Effector memory CD8-positive, alpha-beta T cell (primary cell): ENCODE measurements around the gene HCCS.

Experiments used
- ATAC-seq: fragments of 150-1000 bp; cut with Tn5 transposase; replicated peaks from 2 replicates; pipeline ENCODE4 v1.10.0; 2021; ENCODE audit warnings: mild to moderate bottlenecking, moderate library complexity
- DNase-seq, 3 experiments: peaks; one replicate each; pipeline ENCODE4 v3.0.0; 2021
- H3K27ac Mint-ChIP-seq, 2 donors: one replicate each; pipeline ENCODE4 v1.8.0; 2022; ENCODE audit warnings: mild to moderate bottlenecking in 2 of 2, mixed read lengths in 2 of 2, moderate library complexity in 2 of 2
- H3K27me3 Mint-ChIP-seq, 2 donors: one replicate each; pipeline ENCODE4 v1.8.0; 2022; ENCODE audit warnings: mixed read lengths in 2 of 2
- H3K36me3 Mint-ChIP-seq: one replicate; pipeline ENCODE4 v1.8.0; 2022; ENCODE audit warnings: mild to moderate bottlenecking, moderate library complexity, mixed read lengths; ENCODE audit not compliant: insufficient read depth
- H3K4me1 Mint-ChIP-seq, 2 donors: one replicate each; pipeline ENCODE4 v1.8.0; 2022; ENCODE audit warnings: low read depth in 2 of 2, mixed read lengths in 2 of 2
- H3K4me3 Mint-ChIP-seq, 2 donors: one replicate each; pipeline ENCODE4 v1.8.0; 2022; ENCODE audit warnings: mild to moderate bottlenecking in 2 of 2, mixed read lengths in 2 of 2, moderate library complexity in 2 of 2
- H3K9me3 Mint-ChIP-seq, 2 donors: one replicate each; pipeline ENCODE4 v1.8.0; 2022; ENCODE audit warnings: mixed read lengths in 2 of 2
- total RNA-seq, 9 experiments: gene quantifications; one replicate each; lab custom pipeline; 2026; lab: John Stamatoyannopoulos, UW

HCCS gene
- 7.4 to 33.8 (median 17.4) reads per million in 9 experiments for total RNA-seq

DNA sequence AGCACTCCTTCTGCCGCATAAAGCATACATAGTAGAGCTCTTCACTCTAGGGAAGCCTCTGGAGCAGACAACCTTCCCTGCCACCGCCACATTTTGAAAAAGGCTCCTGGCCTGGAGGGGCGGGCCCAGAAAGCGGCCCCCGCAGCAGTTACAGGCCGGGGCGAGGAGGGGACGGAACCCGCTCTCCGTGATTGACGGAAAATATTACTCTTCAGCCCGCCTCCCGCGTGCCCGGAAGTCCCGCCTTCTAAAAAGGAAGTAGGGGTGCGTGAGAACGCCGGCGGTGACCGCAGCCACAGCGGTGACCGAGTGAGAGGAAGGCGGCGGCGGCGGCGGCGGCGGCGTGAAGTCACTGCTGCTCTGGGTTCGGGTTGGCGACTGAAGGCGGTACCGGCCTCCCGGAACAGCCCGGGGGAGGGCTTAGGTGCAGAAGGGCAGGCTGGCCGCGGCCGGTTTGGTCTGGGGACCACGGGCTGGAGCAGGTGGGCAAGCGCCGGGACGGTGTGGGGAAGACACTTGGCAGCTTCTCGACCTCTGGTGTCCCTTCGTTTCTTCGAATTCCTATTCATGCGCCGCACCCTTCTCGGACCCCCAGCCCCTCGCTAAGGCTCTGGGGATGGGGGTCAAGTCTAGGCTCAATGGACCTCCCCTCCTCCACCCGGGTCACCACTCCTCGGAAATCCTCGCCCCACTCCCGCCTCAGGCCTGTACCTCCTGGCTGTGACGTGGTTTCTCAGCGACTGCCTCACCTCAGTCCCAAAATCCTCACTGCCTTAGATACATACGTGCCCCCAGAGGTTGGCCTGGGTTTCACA, at the start of gene HCCS:
Gene HCCS (plus strand): TSS at position 296 of the 815 bp plus-strand sequence. CDS start 729 bp downstream, outside the sequence.
- Mint-ChIP-seq H3K9me3 (no peaks in the 10 kb centered on the region), H3K4me1 (peaks cover 12 to 18% of the 10 kb centered on the region in 2 donors), H3K4me3 (peak within 1 kb of the TSS in 1 of 2 donors; percentile 96), H3K27me3 (no peaks in the 10 kb centered on the region), H3K36me3 (peaks cover 27% of the 10 kb centered on the region), H3K27ac (peak within 1 kb of the TSS; percentile 95 to 98)
- DNase-seq: peak; percentile 78 to 80 (median 80)
- peak; percentile 88 for ATAC-seq

DNA sequence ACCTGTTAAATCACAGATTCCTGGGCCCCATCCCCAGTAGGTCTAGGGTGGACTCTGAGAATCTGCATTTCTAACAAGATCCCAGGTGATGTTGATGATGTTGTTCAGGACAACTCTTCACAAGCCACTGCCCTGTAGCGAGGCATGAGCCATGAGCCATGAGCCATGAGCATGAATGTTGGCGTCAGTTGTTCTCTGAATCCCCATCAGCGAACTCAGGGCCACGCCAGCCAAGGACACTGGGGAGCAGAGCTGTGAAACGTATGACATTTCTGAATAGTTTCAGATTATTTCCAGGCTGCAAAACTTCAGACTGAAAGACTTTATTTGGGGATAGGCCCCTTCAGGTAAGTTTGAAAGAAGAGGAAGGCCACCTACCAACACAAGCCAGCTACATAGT, 46.9 kb upstream of the HCCS start:
- Mint-ChIP-seq H3K27ac (no peak overlapping the region), H3K4me1 (no peaks in the 10 kb centered on the region), H3K4me3 (no peak overlapping the region), H3K9me3 (no peaks in the 10 kb centered on the region), H3K36me3 (no peaks in the 10 kb centered on the region), H3K27me3 (no peaks in the 10 kb centered on the region)
- ATAC-seq (no peak), DNase-seq (no peak)

DNA sequence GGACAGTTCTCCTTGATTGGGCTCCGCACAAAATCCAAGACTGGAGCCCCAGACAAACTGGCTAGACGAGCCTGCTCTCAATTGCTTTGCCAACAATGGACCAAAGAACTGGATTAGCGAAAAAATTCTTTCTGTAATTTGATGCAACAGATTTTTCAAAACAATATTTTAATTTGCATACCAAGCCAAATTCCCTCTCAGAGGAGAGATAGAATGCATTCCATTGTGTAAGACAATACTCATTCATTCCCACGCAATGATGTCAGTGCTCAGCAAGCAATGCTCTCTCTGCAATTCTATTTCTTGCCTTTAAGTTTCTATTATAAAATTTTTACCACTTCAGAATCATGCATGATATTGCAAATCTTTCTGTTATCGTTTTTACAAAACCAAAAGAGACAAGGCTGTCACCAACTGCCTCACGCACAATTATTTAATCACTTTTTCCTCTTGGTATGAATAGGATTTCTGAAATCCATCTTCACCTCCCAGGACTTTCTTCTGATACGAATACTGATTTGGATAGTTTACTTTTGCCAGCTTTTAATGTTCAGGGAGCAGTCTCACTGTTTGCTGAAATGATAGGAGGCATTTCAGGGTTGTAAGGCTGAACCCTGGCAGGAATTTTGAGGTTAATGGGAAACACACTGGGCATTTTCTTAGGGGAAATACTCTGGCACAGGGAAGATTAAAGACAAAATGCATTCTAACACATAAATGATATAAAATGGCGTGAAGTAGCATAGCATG, 46.1 kb upstream of the HCCS start:
- ATAC-seq (no peak), DNase-seq (no peak)
- H3K27ac Mint-ChIP-seq: no peak overlapping the region
- H3K4me1 Mint-ChIP-seq: no peaks in the 10 kb centered on the region
- no peaks in the 10 kb centered on the region for H3K36me3 Mint-ChIP-seq
- no peaks in the 10 kb centered on the region for H3K27me3 Mint-ChIP-seq
- no peak overlapping the region for H3K4me3 Mint-ChIP-seq
- no peaks in the 10 kb centered on the region for H3K9me3 Mint-ChIP-seq

DNA sequence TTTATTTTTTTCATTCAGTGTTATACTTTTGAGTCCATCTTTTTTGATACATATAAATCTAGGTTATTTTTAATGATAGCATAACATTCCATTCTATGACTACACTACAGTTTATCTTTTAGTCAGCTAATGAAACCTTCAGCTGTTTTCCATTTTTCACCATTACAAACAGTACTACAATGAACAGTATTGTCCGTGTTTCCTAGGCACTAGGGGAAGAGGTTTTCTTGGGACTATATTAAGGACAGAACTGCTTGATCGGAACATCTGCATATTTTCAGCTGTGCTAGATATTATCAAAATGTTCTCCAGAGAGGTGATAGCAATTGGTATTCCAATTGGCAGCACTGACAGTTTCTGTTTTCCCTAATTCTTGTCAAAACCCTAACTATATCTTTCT, 44.3 kb upstream of the HCCS start:
- H3K27ac Mint-ChIP-seq: no peak overlapping the region
- no peak overlapping the region for H3K4me3 Mint-ChIP-seq
- H3K9me3 Mint-ChIP-seq: no peaks in the 10 kb centered on the region
- no peaks in the 10 kb centered on the region for H3K4me1 Mint-ChIP-seq
- H3K36me3 Mint-ChIP-seq: no peaks in the 10 kb centered on the region
- H3K27me3 Mint-ChIP-seq: no peaks in the 10 kb centered on the region
- no peak for ATAC-seq
- DNase-seq: no peak

DNA sequence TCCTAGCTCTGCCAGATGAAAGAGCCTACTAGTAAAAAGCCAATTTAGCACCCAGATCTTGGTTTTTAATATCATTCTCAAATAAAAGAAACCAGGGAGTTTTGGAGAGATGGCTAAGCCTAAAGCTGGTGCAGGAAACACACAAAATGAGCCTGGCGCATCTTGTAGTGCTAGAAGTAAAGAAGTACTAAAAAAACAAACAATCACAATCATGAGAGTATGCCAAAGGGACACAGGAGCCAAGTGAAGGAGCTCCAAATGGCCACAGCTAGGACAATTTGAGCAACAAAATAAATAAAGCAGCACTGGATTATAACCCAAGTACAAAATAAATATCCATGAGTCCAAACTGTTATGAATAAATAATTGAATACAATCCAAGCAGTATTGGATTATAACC, 37.8 kb upstream of the HCCS start:
- Mint-ChIP-seq H3K9me3 (no peaks in the 10 kb centered on the region), H3K27ac (no peak overlapping the region), H3K27me3 (no peaks in the 10 kb centered on the region), H3K4me1 (no peaks in the 10 kb centered on the region), H3K36me3 (peaks cover 3% of the 10 kb centered on the region), H3K4me3 (no peak overlapping the region)
- ATAC-seq: no peak
- DNase-seq: no peak

DNA sequence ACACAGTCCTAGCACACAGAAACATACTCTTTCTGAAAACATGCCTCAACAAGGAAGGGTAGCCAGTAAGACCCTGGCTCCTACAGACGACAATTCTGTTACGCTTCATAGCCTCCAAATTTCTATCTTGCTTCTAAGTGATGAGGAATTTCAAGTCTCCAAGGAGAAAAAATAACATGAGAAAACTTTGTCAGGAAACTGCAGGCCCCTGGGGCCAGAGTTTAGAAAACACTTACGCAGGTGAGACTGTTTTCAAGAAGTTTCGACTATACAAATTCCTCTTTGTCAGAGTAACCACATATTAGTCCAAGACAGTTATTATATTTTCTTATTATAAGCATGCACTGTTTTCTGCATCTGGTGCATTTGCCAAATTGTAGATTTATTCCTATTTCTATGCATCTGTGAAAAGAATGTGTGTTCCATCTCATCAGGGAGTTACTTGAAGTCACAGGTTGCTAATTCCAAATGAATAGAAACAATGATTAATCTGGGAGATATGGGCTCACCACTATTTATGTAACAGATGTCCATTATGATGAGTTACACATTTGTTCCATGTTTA, 30.3 kb upstream of the HCCS start:
- ATAC-seq (no peak), DNase-seq (no peak)
- Mint-ChIP-seq H3K27me3 (no peaks in the 10 kb centered on the region), H3K27ac (no peak overlapping the region), H3K4me3 (no peak overlapping the region), H3K4me1 (no peaks in the 10 kb centered on the region), H3K36me3 (peaks cover 3% of the 10 kb centered on the region), H3K9me3 (no peaks in the 10 kb centered on the region)

DNA sequence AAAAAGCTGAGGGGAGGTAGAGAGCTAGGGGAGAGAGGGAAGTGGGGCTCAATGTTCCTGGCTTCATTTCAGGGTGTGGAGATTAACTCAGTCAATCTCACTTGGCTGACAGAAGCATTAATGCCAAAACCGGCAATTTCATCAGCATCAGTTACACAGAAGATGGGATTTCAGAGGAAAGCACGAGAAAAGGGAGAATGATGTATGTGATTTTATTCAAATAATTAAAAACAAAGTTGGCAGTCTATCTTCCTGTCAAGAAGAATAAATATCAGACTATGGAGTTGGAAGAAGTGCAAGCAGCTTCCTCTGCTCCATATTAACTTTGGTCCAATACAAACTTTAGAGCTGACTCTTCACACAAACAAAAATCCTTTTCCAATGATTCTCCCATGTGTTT, 29.6 kb upstream of the HCCS start:
- H3K9me3 Mint-ChIP-seq: no peaks in the 10 kb centered on the region
- H3K36me3 Mint-ChIP-seq: peaks cover 3% of the 10 kb centered on the region
- H3K4me3 Mint-ChIP-seq: no peak overlapping the region
- no peak for ATAC-seq
- no peaks in the 10 kb centered on the region for H3K27me3 Mint-ChIP-seq
- no peak overlapping the region for H3K27ac Mint-ChIP-seq
- DNase-seq: no peak
- no peaks in the 10 kb centered on the region for H3K4me1 Mint-ChIP-seq

DNA sequence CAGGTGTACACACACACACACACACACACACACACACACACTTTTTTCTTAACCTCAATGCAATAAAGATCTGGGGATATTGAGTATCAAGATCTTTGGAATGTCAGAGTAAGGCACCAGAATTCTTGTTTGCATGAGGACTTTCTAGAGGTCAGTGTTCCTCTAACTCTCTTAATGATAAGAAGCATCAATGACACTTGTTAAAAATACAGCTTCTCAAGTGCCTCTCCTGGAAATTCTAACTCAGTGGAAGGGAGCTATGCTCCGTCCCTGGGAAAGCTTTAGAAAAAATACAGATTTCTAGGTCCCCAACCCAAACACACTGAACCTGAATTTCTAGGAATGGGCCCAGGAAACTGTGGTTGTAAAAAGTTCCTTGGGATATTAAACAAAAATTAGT, 25.8 kb upstream of the HCCS start:
- H3K9me3 Mint-ChIP-seq: peaks cover 0 to 3% of the 10 kb centered on the region in 2 donors
- no peak overlapping the region for H3K27ac Mint-ChIP-seq
- H3K27me3 Mint-ChIP-seq: no peaks in the 10 kb centered on the region

DNA sequence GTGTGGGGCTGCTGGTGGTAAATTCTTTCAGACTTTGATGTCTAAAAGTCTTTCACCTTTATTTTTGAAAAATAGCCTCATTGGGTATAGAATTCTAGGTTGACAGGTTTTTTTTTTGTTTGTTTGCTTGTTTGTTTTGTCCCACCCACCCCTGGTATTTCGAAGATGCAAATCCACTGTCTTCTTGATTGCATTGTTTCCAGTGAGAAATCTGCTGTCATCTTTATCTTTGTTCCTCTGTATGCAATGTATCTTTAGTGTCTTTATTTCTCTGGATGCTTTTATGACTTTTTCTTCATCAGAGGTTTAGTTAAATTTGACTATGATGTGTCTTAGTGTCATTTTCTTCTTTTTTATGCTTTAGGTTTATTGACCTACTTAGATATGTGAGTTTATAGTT, 21.3 kb upstream of the HCCS start:
- H3K36me3 Mint-ChIP-seq: no peaks in the 10 kb centered on the region
- DNase-seq (no peak), ATAC-seq (no peak)
- H3K9me3 Mint-ChIP-seq: peaks cover 2 to 11% of the 10 kb centered on the region in 2 donors
- H3K4me3 Mint-ChIP-seq: no peak overlapping the region
- no peak overlapping the region for H3K27ac Mint-ChIP-seq
- H3K27me3 Mint-ChIP-seq: no peaks in the 10 kb centered on the region
- H3K4me1 Mint-ChIP-seq: no peaks in the 10 kb centered on the region

More for the DNA sequence above, 25.8 kb upstream of the HCCS start:
- no peak overlapping the region for H3K4me3 Mint-ChIP-seq
- DNase-seq (no peak), ATAC-seq (no peak)
- H3K4me1 Mint-ChIP-seq: no peaks in the 10 kb centered on the region
- H3K36me3 Mint-ChIP-seq: no peaks in the 10 kb centered on the region

DNA sequence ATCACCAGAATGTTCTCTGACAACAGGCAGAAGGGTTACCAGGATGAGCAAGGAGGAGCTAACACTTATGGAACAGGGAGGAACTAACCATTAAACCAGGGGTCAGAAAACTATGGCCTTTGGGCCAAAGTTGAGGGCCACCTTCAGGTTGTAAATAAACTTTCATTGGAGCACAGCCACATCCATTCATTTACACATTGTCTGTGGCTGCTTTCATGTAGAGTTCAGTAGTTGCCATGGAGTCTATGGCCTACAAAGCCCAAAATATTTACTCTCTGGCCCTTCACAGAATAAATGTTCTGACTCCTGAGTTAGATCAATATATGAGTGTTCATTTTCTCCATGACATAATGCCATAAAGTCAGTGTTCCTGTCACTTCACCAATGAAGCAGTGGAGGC, 13.2 kb upstream of the HCCS start:
- ATAC-seq (no peak), DNase-seq (no peak)
- Mint-ChIP-seq H3K27me3 (no peaks in the 10 kb centered on the region), H3K9me3 (no peaks in the 10 kb centered on the region), H3K4me1 (no peaks in the 10 kb centered on the region), H3K27ac (no peak overlapping the region), H3K36me3 (no peaks in the 10 kb centered on the region), H3K4me3 (no peak overlapping the region)

DNA sequence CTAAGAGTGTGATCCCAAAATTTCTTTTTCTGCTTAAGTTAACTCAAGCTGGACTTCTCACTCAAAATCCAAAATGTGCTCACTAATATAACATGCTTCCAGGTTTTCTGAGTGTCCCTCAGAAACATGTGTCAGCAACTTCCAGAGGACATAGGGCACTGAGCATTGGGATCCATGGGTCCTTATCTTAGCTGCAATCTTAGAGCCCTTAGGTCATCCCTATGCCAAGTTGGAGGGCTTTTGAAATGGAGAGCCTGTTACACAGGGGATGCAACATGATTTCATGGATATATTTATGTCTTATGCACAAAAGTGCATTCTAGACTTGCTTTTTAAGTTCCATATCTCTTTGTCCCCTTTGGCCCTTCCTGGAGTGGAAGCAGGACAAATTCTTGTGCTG, 11.7 kb upstream of the HCCS start:
- Mint-ChIP-seq H3K27me3 (no peaks in the 10 kb centered on the region), H3K36me3 (no peaks in the 10 kb centered on the region), H3K27ac (no peak overlapping the region), H3K4me3 (no peak overlapping the region), H3K9me3 (no peaks in the 10 kb centered on the region), H3K4me1 (no peaks in the 10 kb centered on the region)
- DNase-seq: no peak
- no peak for ATAC-seq

DNA sequence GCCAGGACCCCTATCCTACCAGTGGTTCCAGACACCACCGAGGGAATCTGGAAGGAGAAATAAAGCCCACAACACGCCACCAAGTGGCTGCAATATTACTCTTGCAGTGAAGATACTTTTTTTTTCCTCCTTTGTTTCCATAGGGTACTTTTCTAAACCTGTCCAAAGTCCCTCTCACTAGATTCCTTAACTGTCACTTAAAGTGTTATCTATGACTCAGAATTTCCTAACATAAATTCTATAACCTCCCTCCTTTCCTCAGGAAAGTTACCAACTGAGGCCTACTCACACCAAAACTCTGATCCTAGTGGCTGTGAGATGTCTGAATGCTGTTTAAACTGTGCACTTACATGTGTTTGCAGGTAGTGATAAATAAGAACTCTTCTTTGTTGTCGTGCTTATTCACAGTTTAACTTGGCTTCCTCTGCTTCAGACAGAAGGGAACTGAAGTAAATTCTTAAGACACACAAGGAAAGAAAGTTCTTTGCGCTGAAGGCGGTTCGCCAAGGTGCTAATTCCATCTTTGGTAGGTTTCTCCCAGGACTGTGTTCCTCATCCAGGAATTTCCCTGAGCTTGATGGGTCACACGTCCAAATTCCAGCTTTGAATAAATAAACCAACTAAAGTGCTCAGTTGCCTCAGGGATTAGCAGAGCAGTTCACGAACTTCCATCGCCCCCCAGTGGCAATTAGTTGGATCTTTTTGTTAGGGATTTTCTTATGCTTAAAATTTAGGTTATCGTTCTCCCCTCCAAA, 10.7 kb upstream of the HCCS start:
- Mint-ChIP-seq H3K4me3 (no peak overlapping the region), H3K27me3 (no peaks in the 10 kb centered on the region), H3K27ac (no peak overlapping the region), H3K9me3 (no peaks in the 10 kb centered on the region), H3K36me3 (no peaks in the 10 kb centered on the region), H3K4me1 (no peaks in the 10 kb centered on the region)
- ATAC-seq (no peak), DNase-seq (no peak)

DNA sequence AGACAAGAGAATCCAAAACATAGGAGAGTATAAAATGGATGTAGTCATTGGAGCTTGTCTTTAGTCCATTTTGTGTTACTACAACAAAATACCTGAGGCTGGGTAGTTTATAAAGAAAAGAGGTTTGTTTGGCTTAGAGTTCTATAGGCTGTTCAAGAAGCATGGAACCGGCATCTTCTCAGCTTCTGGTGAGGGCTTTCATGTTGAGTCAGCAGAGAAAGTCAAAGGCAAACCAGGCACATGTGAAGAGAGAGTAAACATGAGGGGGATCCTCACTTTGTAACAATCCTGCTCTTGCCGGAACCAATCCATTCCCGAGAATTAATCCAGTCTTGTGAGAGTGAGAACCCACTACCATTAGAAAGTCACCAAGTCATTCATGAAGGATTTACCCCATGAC, 8.1 kb upstream of the HCCS start:
- no peaks in the 10 kb centered on the region for H3K27me3 Mint-ChIP-seq
- no peaks in the 10 kb centered on the region for H3K4me1 Mint-ChIP-seq
- no peaks in the 10 kb centered on the region for H3K36me3 Mint-ChIP-seq
- H3K4me3 Mint-ChIP-seq: no peak overlapping the region
- no peaks in the 10 kb centered on the region for H3K9me3 Mint-ChIP-seq
- no peak overlapping the region for H3K27ac Mint-ChIP-seq
- no peak for ATAC-seq
- no peak for DNase-seq
